ENCODE measurements around the gene FBN1.

DNA sequence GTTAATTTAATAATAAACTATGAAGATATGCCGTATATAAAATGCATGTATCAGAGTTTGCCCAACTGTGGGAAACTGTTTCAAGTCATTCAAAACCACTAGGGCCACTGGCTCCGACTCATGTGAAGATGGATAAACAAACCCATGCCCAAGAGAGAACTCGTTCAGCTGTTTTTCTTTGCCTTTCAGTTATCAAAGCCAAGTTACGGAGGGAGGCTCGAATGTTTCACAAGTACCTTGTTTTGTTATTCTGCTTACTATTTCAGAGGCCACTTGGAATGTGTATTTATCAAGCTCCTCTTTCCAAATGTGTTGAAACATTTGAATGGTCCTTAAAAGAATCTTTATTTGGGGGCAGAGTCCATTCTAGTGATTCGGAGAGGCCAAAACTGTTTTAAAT, 232.2 kb downstream of the FBN1 start:
- TF ChIP-seq ZNF302 (CRISPR knock-in tag; IDR thresholded peaks at IDR 0.05) (no peak), MYC (IDR thresholded peaks at IDR 0.05; ENCODE audit: borderline replicate concordance, low read length) (no peak), POLR2A (IDR thresholded peaks at IDR 0.05; ENCODE audit: low read length) (no peak), CBX8 (IDR thresholded peaks at IDR 0.05) (no peak), CEBPB (IDR thresholded peaks at IDR 0.05) (no peak), RFX5 (IDR thresholded peaks at IDR 0.05) (no peak)
- TF ChIP-seq, protein P1, sequence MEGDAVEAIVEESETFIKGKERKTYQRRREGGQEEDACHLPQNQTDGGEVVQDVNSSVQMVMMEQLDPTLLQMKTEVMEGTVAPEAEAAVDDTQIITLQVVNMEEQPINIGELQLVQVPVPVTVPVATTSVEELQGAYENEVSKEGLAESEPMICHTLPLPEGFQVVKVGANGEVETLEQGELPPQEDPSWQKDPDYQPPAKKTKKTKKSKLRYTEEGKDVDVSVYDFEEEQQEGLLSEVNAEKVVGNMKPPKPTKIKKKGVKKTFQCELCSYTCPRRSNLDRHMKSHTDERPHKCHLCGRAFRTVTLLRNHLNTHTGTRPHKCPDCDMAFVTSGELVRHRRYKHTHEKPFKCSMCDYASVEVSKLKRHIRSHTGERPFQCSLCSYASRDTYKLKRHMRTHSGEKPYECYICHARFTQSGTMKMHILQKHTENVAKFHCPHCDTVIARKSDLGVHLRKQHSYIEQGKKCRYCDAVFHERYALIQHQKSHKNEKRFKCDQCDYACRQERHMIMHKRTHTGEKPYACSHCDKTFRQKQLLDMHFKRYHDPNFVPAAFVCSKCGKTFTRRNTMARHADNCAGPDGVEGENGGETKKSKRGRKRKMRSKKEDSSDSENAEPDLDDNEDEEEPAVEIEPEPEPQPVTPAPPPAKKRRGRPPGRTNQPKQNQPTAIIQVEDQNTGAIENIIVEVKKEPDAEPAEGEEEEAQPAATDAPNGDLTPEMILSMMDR (IDR thresholded peaks at IDR 0.05): no peak
- TF ChIP-seq, protein P2, sequence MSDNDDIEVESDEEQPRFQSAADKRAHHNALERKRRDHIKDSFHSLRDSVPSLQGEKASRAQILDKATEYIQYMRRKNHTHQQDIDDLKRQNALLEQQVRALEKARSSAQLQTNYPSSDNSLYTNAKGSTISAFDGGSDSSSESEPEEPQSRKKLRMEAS (IDR thresholded peaks at IDR 0.05): no peak
- TF ChIP-seq, protein P3, sequence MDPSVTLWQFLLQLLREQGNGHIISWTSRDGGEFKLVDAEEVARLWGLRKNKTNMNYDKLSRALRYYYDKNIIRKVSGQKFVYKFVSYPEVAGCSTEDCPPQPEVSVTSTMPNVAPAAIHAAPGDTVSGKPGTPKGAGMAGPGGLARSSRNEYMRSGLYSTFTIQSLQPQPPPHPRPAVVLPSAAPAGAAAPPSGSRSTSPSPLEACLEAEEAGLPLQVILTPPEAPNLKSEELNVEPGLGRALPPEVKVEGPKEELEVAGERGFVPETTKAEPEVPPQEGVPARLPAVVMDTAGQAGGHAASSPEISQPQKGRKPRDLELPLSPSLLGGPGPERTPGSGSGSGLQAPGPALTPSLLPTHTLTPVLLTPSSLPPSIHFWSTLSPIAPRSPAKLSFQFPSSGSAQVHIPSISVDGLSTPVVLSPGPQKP (IDR thresholded peaks at IDR 0.05; ENCODE audit: low read depth, low read length): no peak
- TF ChIP-seq, protein P4, sequence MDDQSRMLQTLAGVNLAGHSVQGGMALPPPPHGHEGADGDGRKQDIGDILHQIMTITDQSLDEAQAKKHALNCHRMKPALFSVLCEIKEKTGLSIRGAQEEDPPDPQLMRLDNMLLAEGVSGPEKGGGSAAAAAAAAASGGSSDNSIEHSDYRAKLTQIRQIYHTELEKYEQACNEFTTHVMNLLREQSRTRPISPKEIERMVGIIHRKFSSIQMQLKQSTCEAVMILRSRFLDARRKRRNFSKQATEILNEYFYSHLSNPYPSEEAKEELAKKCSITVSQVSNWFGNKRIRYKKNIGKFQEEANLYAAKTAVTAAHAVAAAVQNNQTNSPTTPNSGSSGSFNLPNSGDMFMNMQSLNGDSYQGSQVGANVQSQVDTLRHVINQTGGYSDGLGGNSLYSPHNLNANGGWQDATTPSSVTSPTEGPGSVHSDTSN (IDR thresholded peaks at IDR 0.05): no peak
